Endothelial cell of umbilical vein (primary cell): ENCODE data around the gene TADA2B. TPM values are rescaled to one million over a fixed set of nuclear protein-coding genes. Genes with fewer than 3 reads are reported as not detected.

Experiments used
- BruUV-seq: library from RNA; stranded (reverse); fragments of 400-500 nt; replicated peaks from 2 replicates; lab custom pipeline; 2021; lab: Mats Ljungman, UMichigan
- CTCF ChIA-PET: fragments of 300-600, 350-600 bp; sonication (Branson Sonifier 250); formaldehyde crosslinking; loops from one replicate; lab custom pipeline; 2021; ENCODE audit warnings: antibody characterized with exemption, inconsistent platforms; lab: Charles Lee
- POLR2A ChIA-PET: fragments of 300-600, 350-600 bp; sonication (Branson Sonifier 250); formaldehyde crosslinking; loops from one replicate; lab custom pipeline; 2021; ENCODE audit warnings: antibody characterized with exemption, inconsistent platforms; lab: Charles Lee
- DNase-seq: peaks from one replicate; pipeline ENCODE4 v3.0.0-alpha.2; 2011; ENCODE audit warnings: low read depth, low spot score
- FAIRE-seq: peaks from 2 replicates; lab custom pipeline; 2011; peaks lifted over from hg19 to GRCh38; lab: Jason Lieb, UNC
- H2AFZ ChIP-seq: 2 replicates; pipeline ENCODE4 v1.6.0; 2012; ENCODE audit warnings: low read depth, low read length, control low read depth, inconsistent platforms
- H3K27ac ChIP-seq: 2 replicates; pipeline ENCODE4 v1.5.1; 2011; ENCODE audit warnings: low read depth, mild to moderate bottlenecking, control low read depth, low read length, moderate library complexity; ENCODE audit not compliant: insufficient read depth
- H3K27me3 ChIP-seq, 2 experiments: 2 replicates each; pipeline versions ENCODE4 v1.6.0 to v1.6.1; 2011; ENCODE audit warnings: low read length in 2 of 2, mixed read lengths in 1 of 2; ENCODE audit not compliant: control insufficient read depth in 2 of 2, insufficient read depth in 2 of 2
- H3K36me3 ChIP-seq, 2 experiments: 2 replicates in 1 of 2; 3 replicates in 1 of 2; pipeline ENCODE4 v1.5.1; 2011; ENCODE audit warnings: low read length in 2 of 2, mild to moderate bottlenecking in 1 of 2, moderate library complexity in 1 of 2; ENCODE audit not compliant: control insufficient read depth in 2 of 2, insufficient read depth in 2 of 2; ENCODE audit errors: extremely low read depth in 1 of 2
- H3K4me1 ChIP-seq: 3 replicates; pipeline ENCODE4 v1.5.1; 2011; ENCODE audit warnings: mild to moderate bottlenecking, low read length; ENCODE audit not compliant: control insufficient read depth, insufficient read depth; ENCODE audit errors: extremely low read depth
- H3K4me2 ChIP-seq: 2 replicates; pipeline ENCODE4 v1.6.1; 2011; ENCODE audit warnings: low read length, control low read depth, mixed read lengths; ENCODE audit not compliant: insufficient read depth
- H3K4me3 ChIP-seq, 3 experiments: fragments of 200-600 bp in 1 of 3; sonication (generic), shearing (Covaris generic) in 1 of 3; replicated peaks in 1 of 3; 2 replicates each; pipeline ENCODE4 v1.5.1; 2011 to 2016; ENCODE audit warnings: control low read depth in 3 of 3, low read length in 3 of 3, mild to moderate bottlenecking in 2 of 3, inconsistent platforms in 1 of 3, low read depth in 1 of 3, moderate library complexity in 1 of 3; ENCODE audit not compliant: insufficient read depth in 1 of 3
- H3K79me2 ChIP-seq: 2 replicates; pipeline ENCODE4 v1.6.0; 2012; ENCODE audit warnings: low read length, inconsistent platforms; ENCODE audit not compliant: control insufficient read depth, insufficient read depth
- H3K9ac ChIP-seq: replicated peaks from 2 replicates; pipeline ENCODE3; 2011; ENCODE audit warnings: low read length, control low read depth; ENCODE audit not compliant: insufficient read depth; ENCODE audit errors: extremely low read depth
- H3K9me1 ChIP-seq: replicated peaks from 3 replicates; pipeline ENCODE4 v1.6.0; 2011; ENCODE audit warnings: mild to moderate bottlenecking, low read length; ENCODE audit not compliant: control insufficient read depth, insufficient read depth; ENCODE audit errors: extremely low read depth
- H3K9me3 ChIP-seq: replicated peaks from 2 replicates; pipeline ENCODE4 v1.5.1; 2012; ENCODE audit warnings: low read length, inconsistent platforms; ENCODE audit not compliant: control insufficient read depth, insufficient read depth
- H4K20me1 ChIP-seq: replicated peaks from 2 replicates; pipeline ENCODE3; 2011; ENCODE audit warnings: mild to moderate bottlenecking, low read length; ENCODE audit not compliant: control insufficient read depth, insufficient read depth; ENCODE audit errors: extremely low read depth
- CTCF ChIP-seq, 2 donors: IDR thresholded peaks; 1 replicate in 1 of 2; 2 replicates in 1 of 2; pipeline ENCODE4 v1.5.1; 2011; ENCODE audit warnings: low read length in 2 of 2, mild to moderate bottlenecking in 2 of 2, moderate library complexity in 2 of 2, control low read depth in 1 of 2, inconsistent platforms in 1 of 2, low read depth in 1 of 2; ENCODE audit not compliant: insufficient read depth in 1 of 2; ENCODE audit errors: extremely low read depth in 1 of 2
- EZH2 ChIP-seq: IDR thresholded peaks from 2 replicates; pipeline ENCODE4 v1.6.1; 2012; ENCODE audit warnings: borderline replicate concordance, low read depth, mild to moderate bottlenecking, moderate library complexity, low read length, inconsistent platforms; ENCODE audit not compliant: severe bottlenecking
- GATA2 ChIP-seq: IDR thresholded peaks from 2 replicates; pipeline ENCODE4 v1.7.0; 2011; ENCODE audit warnings: low read depth, mild to moderate bottlenecking, moderate library complexity, mixed read lengths, low read length; ENCODE audit not compliant: insufficient read length, insufficient read depth
- POLR2A ChIP-seq: IDR thresholded peaks from 2 replicates; pipeline ENCODE4 v1.6.1; 2012; ENCODE audit warnings: low read depth, mild to moderate bottlenecking, control low read depth, low read length
- POLR2AphosphoS5 ChIP-seq: IDR thresholded peaks from 2 replicates; pipeline ENCODE4 v1.6.1; 2012; ENCODE audit warnings: low read depth, mild to moderate bottlenecking, control low read depth, low read length, moderate library complexity; ENCODE audit not compliant: insufficient read depth
- dilution Hi-C: fragments of 300-500 bp; cut with MboI; formaldehyde crosslinking; loops from one replicate; pipeline ENCODE4 v1.15.0; 2019; ENCODE audit warnings: low sequenced_read_pairs; ENCODE audit not compliant: extremely low pct_ligation_motif_present
- intact Hi-C: fragments of 100-400 bp; cut with micrococcal nuclease; formaldehyde crosslinking; loops from one replicate; pipeline ENCODE4 v1.10.0; 2022
- polyA plus RNA-seq, 4 experiments: library from polyadenylated mRNA; depleted of rRNA in 3 of 4; stranded (reverse) in 3 of 4; unstranded in 1 of 4; fragments of >200 nt; gene quantifications; 2 replicates each; pipeline versions ENCODE4 v1.2.1 to v1.2.3, GENCODE V29; 2011 to 2012; ENCODE audit warnings: missing spikeins in 1 of 4
- total RNA-seq: library from RNA; stranded (reverse); gene quantifications from 2 replicates; pipeline ENCODE4 v1.2.3, GENCODE V29; 2021

The TADA2B gene
- total and polyA plus RNA-seq, 2 donors (not counting 3 experiments of a cell fraction or from before 2014, with no cell fraction given) = 5.5 to 11.5 TPM

- H3K27ac ChIP-seq = peak overlapping the region; percentile 68
- no peaks in the 10 kb centered on the region for H3K9me3 ChIP-seq
- peaks cover 44% of the 10 kb centered on the region for H3K79me2 ChIP-seq
- peak overlapping the region; percentile 97 for H2AFZ ChIP-seq
- BruUV-seq = no TSS peak
- H3K4me1 ChIP-seq = peaks cover 17% of the 10 kb centered on the region
- TF ChIP-seq GATA2 = no peak
- no peak for TF ChIP-seq CTCF (IDR thresholded peaks at IDR 0.05; ENCODE audit: extremely low read depth in 1 of 2, insufficient read depth in 1 of 2, low read depth in 1 of 2, low read length in 2 of 2)
- TF ChIP-seq EZH2 = no peak
- TF ChIP-seq POLR2A = no peak
- no peak for TF ChIP-seq POLR2AphosphoS5
- peak; percentile 46 for FAIRE-seq
- ChIA-PET CTCF (interaction anchor here (1.1 to 4.6 kb wide), 8 partner anchors 10 to 138 kb away, joined by 3 to 41 read pairs (median 12); partner anchors contain the start of gene GRPEL1), POLR2A (interaction anchor here (0.9 kb wide), 1 partner anchor 57 kb away, joined by 3 read pairs; no protein-coding TSS in a partner anchor)
- dilution Hi-C loops (no loop called here), intact Hi-C loops (loop anchor here (10.0 kb wide), 1 partner anchor 260 kb away; the partner anchor contains the start of gene KIAA0232)
- no peaks in the 10 kb centered on the region for H3K36me3 ChIP-seq
- H3K27me3 ChIP-seq = no peaks in the 10 kb centered on the region
- no peaks in the 10 kb centered on the region for H4K20me1 ChIP-seq
- peak overlapping the region; percentile 81 for H3K9ac ChIP-seq
- peak overlapping the region; percentile 67 for H3K4me2 ChIP-seq
- H3K4me3 ChIP-seq = peak overlapping the region; percentile 69 to 91 (median 75)
- DNase-seq = no peak
- no peaks in the 10 kb centered on the region for H3K9me1 ChIP-seq
These were observed 1.2 kb downstream of the TADA2B start for GRCh38 chr4:7044137-7044930.
